CD14-positive monocyte (primary cell): Measurements from ENCODE around the gene BACE2. TPM values are rescaled to one million over a fixed set of nuclear protein-coding genes. Genes with fewer than 3 reads are reported as not detected.
"Not testable (repeated sequence)": the region's sequence is repeated elsewhere in the genome, so short reads cannot be mapped to it uniquely, and the experiment has no call there.

Experiments
- DNase-seq, 3 donors: peaks; one replicate each; pipeline ENCODE4 v3.0.0-alpha.2; 2011 to 2022
- H2AFZ ChIP-seq: 2 replicates; pipeline ENCODE4 v1.6.0; 2012; ENCODE audit warnings: mild to moderate bottlenecking, low read depth, low read length, inconsistent platforms; ENCODE audit not compliant: insufficient read depth, poor library complexity, severe bottlenecking
- H3K27ac ChIP-seq, 2 donors: 1 replicate in 1 of 2; 2 replicates in 1 of 2; pipeline ENCODE4 v1.5.1; 2012 to 2013; ENCODE audit warnings: low read length in 2 of 2, control low read depth in 1 of 2, inconsistent platforms in 1 of 2, low read depth in 1 of 2, mild to moderate bottlenecking in 1 of 2
- H3K27me3 ChIP-seq, 2 donors: one replicate each; pipeline versions ENCODE4 v1.6.0 to v1.6.1; 2011 to 2013; ENCODE audit warnings: low read length in 2 of 2; ENCODE audit not compliant: control insufficient read depth in 2 of 2, insufficient read depth in 2 of 2
- H3K36me3 ChIP-seq, 2 donors: replicated peaks in 1 of 2; 1 replicate in 1 of 2; 2 replicates in 1 of 2; pipeline versions ENCODE4 v1.5.1 to v1.6.1; 2012 to 2013; ENCODE audit warnings: low read length in 2 of 2, control low read depth in 1 of 2, inconsistent platforms in 1 of 2, mild to moderate bottlenecking in 1 of 2; ENCODE audit not compliant: insufficient read depth in 2 of 2, control insufficient read depth in 1 of 2
- H3K4me1 ChIP-seq, 2 donors: 1 replicate in 1 of 2; 2 replicates in 1 of 2; pipeline versions ENCODE4 v1.5.1 to v1.6.1; 2012 to 2013; ENCODE audit warnings: low read length in 2 of 2, control low read depth in 1 of 2, inconsistent platforms in 1 of 2, mild to moderate bottlenecking in 1 of 2, moderate library complexity in 1 of 2; ENCODE audit not compliant: insufficient read depth in 2 of 2, control insufficient read depth in 1 of 2
- H3K4me2 ChIP-seq: replicated peaks from 2 replicates; pipeline ENCODE3; 2012; ENCODE audit warnings: low read length, moderate library complexity, mild to moderate bottlenecking; ENCODE audit not compliant: poor library complexity, severe bottlenecking; ENCODE audit errors: extremely low read depth
- H3K4me3 ChIP-seq, 3 experiments: fragments of 200-600 bp in 1 of 3; sonication (generic) in 1 of 3; replicated peaks in 1 of 3; 1 replicate in 2 of 3; 2 replicates in 1 of 3; pipeline ENCODE4 v1.5.1; 2011 to 2013; ENCODE audit warnings: low read length in 3 of 3, mild to moderate bottlenecking in 3 of 3, control low read depth in 2 of 3, low read depth in 2 of 3, inconsistent platforms in 1 of 3, moderate library complexity in 1 of 3
- H3K79me2 ChIP-seq: 2 replicates; pipeline ENCODE4 v1.6.0; 2012; ENCODE audit warnings: mild to moderate bottlenecking, control low read depth, inconsistent platforms, low read length, moderate library complexity; ENCODE audit not compliant: insufficient read depth
- H3K9ac ChIP-seq: 2 replicates; pipeline ENCODE4 v1.6.0; 2017; ENCODE audit warnings: low read length, mild to moderate bottlenecking; ENCODE audit not compliant: insufficient read depth, poor library complexity, severe bottlenecking
- H3K9me3 ChIP-seq, 2 donors: replicated peaks in 1 of 2; 1 replicate in 1 of 2; 2 replicates in 1 of 2; pipeline versions ENCODE4 v1.5.1 to v1.6.1; 2012 to 2013; ENCODE audit warnings: low read length in 2 of 2, control low read depth in 1 of 2; ENCODE audit not compliant: control insufficient read depth in 1 of 2, insufficient read depth in 1 of 2
- H4K20me1 ChIP-seq: 2 replicates; pipeline ENCODE4 v1.6.0; 2012; ENCODE audit warnings: mild to moderate bottlenecking, low read length, control low read depth, moderate library complexity; ENCODE audit not compliant: insufficient read depth
- H3K27ac Mint-ChIP-seq, 7 donors: one replicate each; pipeline ENCODE4 v1.8.0; 2020; ENCODE audit warnings: mild to moderate bottlenecking in 7 of 7, mixed read lengths in 7 of 7, moderate library complexity in 6 of 7, inconsistent platforms in 2 of 7
- H3K27me3 Mint-ChIP-seq, 3 donors: one replicate each; pipeline ENCODE4 v1.8.0; 2021 to 2022; ENCODE audit warnings: low read depth in 3 of 3, mild to moderate bottlenecking in 3 of 3, mixed read lengths in 3 of 3, moderate library complexity in 3 of 3, inconsistent platforms in 1 of 3
- H3K36me3 Mint-ChIP-seq, 2 donors: one replicate each; pipeline ENCODE4 v1.8.0; 2020; ENCODE audit warnings: mixed read lengths in 2 of 2, inconsistent platforms in 1 of 2, mild to moderate bottlenecking in 1 of 2
- H3K4me1 Mint-ChIP-seq: one replicate; pipeline ENCODE4 v1.8.0; 2020; ENCODE audit warnings: mild to moderate bottlenecking, mixed read lengths
- H3K4me3 Mint-ChIP-seq, 2 donors: one replicate each; pipeline ENCODE4 v1.8.0; 2020; ENCODE audit warnings: mild to moderate bottlenecking in 2 of 2, mixed read lengths in 2 of 2, moderate library complexity in 1 of 2
- H3K9me3 Mint-ChIP-seq, 7 donors: one replicate each; pipeline ENCODE4 v1.8.0; 2020 to 2022; ENCODE audit warnings: mixed read lengths in 7 of 7, mild to moderate bottlenecking in 6 of 7, moderate library complexity in 6 of 7, inconsistent platforms in 2 of 7
- CTCF ChIP-seq: fragments of 200-600 bp; IDR thresholded peaks from one replicate; pipeline ENCODE4 v1.8.0; 2022; ENCODE audit warnings: antibody characterized with exemption, mild to moderate bottlenecking
- WGBS: methylation state at CpG from one replicate; pipeline ENCODE4 v1.1.5; 2013; ENCODE audit warnings: missing lambda C conversion rate; ENCODE audit not compliant: insufficient coverage; 5-methylcytosine and 5-hydroxymethylcytosine counted together
- intact Hi-C, 2 donors: fragments of 100-400 bp; cut with micrococcal nuclease; formaldehyde crosslinking; loops; one replicate each; pipeline versions ENCODE4 v1.15.0 to v1.15.1; 2023
- polyA plus RNA-seq, 3 donors: library from polyadenylated mRNA; depleted of rRNA in 1 of 3; unstranded in 2 of 3; stranded (reverse) in 1 of 3; fragments of 300-500 nt in 2 of 3; fragments of >200 nt in 1 of 3; fragmentation: Illumina TruSeq in 2 of 3; gene quantifications; 1 replicate in 2 of 3; 2 replicates in 1 of 3; pipeline ENCODE4 v1.2.3, GENCODE V29; 2012 to 2021

The BACE2 gene
- polyA plus RNA-seq, 3 donors = 0.05 to 0.26 TPM; not detected in 1

GRCh38 chr21:41307219-41307618 is 139.3 kb downstream of the BACE2 start:
- no peak overlapping the region for H3K4me3 ChIP-seq
- Mint-ChIP-seq H3K36me3 (no peaks in the 10 kb centered on the region), H3K27me3 (peaks cover 2 to 17% (median 15%) of the 10 kb centered on the region in 3 donors), H3K27ac (no peak overlapping the region), H3K4me1 (no peaks in the 10 kb centered on the region), H3K4me3 (no peak overlapping the region), H3K9me3 (peaks cover 3 to 16% (median 13%) of the 10 kb centered on the region in 7 donors)
- no peak overlapping the region for H3K27ac ChIP-seq
- intact Hi-C loops = no loop called here
- peaks cover 0 to 2% of the 10 kb centered on the region in 2 donors for H3K27me3 ChIP-seq
- H4K20me1 ChIP-seq = no peaks in the 10 kb centered on the region
- no peak overlapping the region for H3K4me2 ChIP-seq
- no peaks in the 10 kb centered on the region for H3K36me3 ChIP-seq
- H3K9me3 ChIP-seq = peaks cover 11 to 15% of the 10 kb centered on the region in 2 donors
- no peak for DNase-seq
- no peaks in the 10 kb centered on the region for H3K4me1 ChIP-seq
- H2AFZ ChIP-seq = no peak overlapping the region
- TF ChIP-seq CTCF = no peak
- H3K79me2 ChIP-seq = no peaks in the 10 kb centered on the region
- no peak overlapping the region for H3K9ac ChIP-seq

GRCh38 chr21:41313285-41314164 is 145.6 kb downstream of the BACE2 start:
- H3K36me3 Mint-ChIP-seq = not testable (repeated sequence)
- H3K27me3 Mint-ChIP-seq = peaks cover 36 to 56% (median 37%) of the 10 kb centered on the region in 3 donors

More at GRCh38 chr21:41313285-41314164, 145.6 kb downstream of the BACE2 start:
- H3K9me3 Mint-ChIP-seq, DNase-seq, intact Hi-C loops, H2AFZ ChIP-seq, H3K4me1 ChIP-seq, H3K4me3 ChIP-seq, H3K9ac ChIP-seq, H3K79me2 ChIP-seq, H3K27ac Mint-ChIP-seq, H3K4me3 Mint-ChIP-seq, H3K27ac ChIP-seq, H4K20me1 ChIP-seq, H3K36me3 ChIP-seq, H3K4me2 ChIP-seq, H3K4me1 Mint-ChIP-seq: not testable (repeated sequence)
- Histone ChIP-seq H3K27me3 (peaks cover 23 to 35% of the 10 kb centered on the region in 2 donors), H3K9me3 (peaks cover 0 to 15% of the 10 kb centered on the region in 2 donors)
- WGBS = no CpG with 5 or more reads among the region's 8 CpGs
